HepG2 (cell line): ENCODE results near the gene ULBP1. TPM values are rescaled to one million over a fixed set of nuclear protein-coding genes. Genes with fewer than 3 reads are reported as not detected.

Source experiments
- EHMT2 ChIP-seq: fragments of 200-600 bp; sonication (generic); IDR thresholded peaks from 2 replicates; pipeline ENCODE4 v1.7.0; 2017; ENCODE audit warnings: antibody characterized with exemption, low read depth, low read length, borderline replicate concordance
- MAZ ChIP-seq, 2 experiments: sonication (generic) in 1 of 2; formaldehyde crosslinking in 1 of 2; IDR thresholded peaks; 2 replicates each; pipeline versions ENCODE4 v1.5.0 to v1.6.1; 2012 to 2020; ENCODE audit warnings: low read depth in 2 of 2, mild to moderate bottlenecking in 2 of 2, borderline replicate concordance in 1 of 2, improper control_type of control experiment in 1 of 2, low read length in 1 of 2, missing genetic modification reagents in 1 of 2, moderate library complexity in 1 of 2
- NFATC3 ChIP-seq: sonication (generic); formaldehyde crosslinking; IDR thresholded peaks from 2 replicates; pipeline ENCODE4 v1.5.1; 2020; ENCODE audit warnings: mild to moderate bottlenecking, missing genetic modification reagents
- NONO ChIP-seq, 2 experiments: fragments of 450-650 bp in 1 of 2; sonication (generic) in 1 of 2; formaldehyde crosslinking in 1 of 2; IDR thresholded peaks in 1 of 2; conservative IDR thresholded peaks in 1 of 2; 2 replicates each; pipeline versions ENCODE4 v1.6.1 to v1.8.0; 2017 to 2022; ENCODE audit warnings: mild to moderate bottlenecking in 1 of 2, missing genetic modification reagents in 1 of 2, moderate library complexity in 1 of 2
- PRDM4 ChIP-seq: sonication (generic); formaldehyde crosslinking; IDR thresholded peaks from 2 replicates; pipeline ENCODE4 v1.9.0; 2021; ENCODE audit warnings: missing genetic modification reagents, borderline replicate concordance
- SYNCRIP ChIP-seq: fragments of 200-400 bp; formaldehyde crosslinking; IDR thresholded peaks from 2 replicates; pipeline ENCODE4 v1.6.1; 2018; ENCODE audit warnings: mild to moderate bottlenecking, low read depth, low read length; ENCODE audit not compliant: insufficient read depth
- WIZ ChIP-seq: sonication (generic); formaldehyde crosslinking; IDR thresholded peaks from 2 replicates; pipeline ENCODE4 v1.5.1; 2020; ENCODE audit warnings: mild to moderate bottlenecking, missing genetic modification reagents
- ZBTB20 ChIP-seq: sonication (generic); formaldehyde crosslinking; IDR thresholded peaks from 2 replicates; pipeline ENCODE4 v1.8.1; 2023; ENCODE audit warnings: missing genetic modification reagents, low read depth, mild to moderate bottlenecking, borderline replicate concordance
- ZBTB7A ChIP-seq: sonication (generic); formaldehyde crosslinking; IDR thresholded peaks from 2 replicates; pipeline ENCODE4 v1.8.0; 2022; ENCODE audit warnings: mild to moderate bottlenecking, missing genetic modification reagents
- ZEB1 ChIP-seq: IDR thresholded peaks from 2 replicates; pipeline ENCODE4 v1.6.1; 2012; ENCODE audit warnings: mild to moderate bottlenecking, low read depth, inconsistent platforms; ENCODE audit not compliant: insufficient replicate concordance
- ZFP36L1 ChIP-seq: sonication (generic); formaldehyde crosslinking; IDR thresholded peaks from 2 replicates; pipeline ENCODE4 v1.8.0; 2022; ENCODE audit warnings: mild to moderate bottlenecking, missing genetic modification reagents, moderate library complexity
- ZNF230 ChIP-seq: sonication (generic); formaldehyde crosslinking; IDR thresholded peaks from 2 replicates; pipeline ENCODE4 v1.4.0; 2020; ENCODE audit warnings: mild to moderate bottlenecking, missing genetic modification reagents
- ZNF704 ChIP-seq: sonication (generic); formaldehyde crosslinking; IDR thresholded peaks from 2 replicates; pipeline ENCODE4 v1.8.1; 2023; ENCODE audit warnings: mild to moderate bottlenecking, inconsistent platforms, moderate library complexity, missing genetic modification reagents, borderline replicate concordance
- ZNF839 ChIP-seq: sonication (generic); formaldehyde crosslinking; IDR thresholded peaks from 2 replicates; pipeline ENCODE4 v1.4.0; 2020; ENCODE audit warnings: missing genetic modification reagents, mild to moderate bottlenecking, borderline replicate concordance
- polyA plus RNA-seq, 8 experiments: library from polyadenylated mRNA; depleted of rRNA in 3 of 8; stranded (reverse) in 7 of 8; unstranded in 1 of 8; fragments of >200 nt; fragmentation: Illumina TruSeq in 4 of 8; extraction: Trizol in 4 of 8; gene quantifications; 2 replicates each; pipeline versions ENCODE4 v1.2.1 to v1.2.3, GENCODE V29; 2011 to 2016; ENCODE audit warnings: low read depth in 4 of 8, missing spikeins in 1 of 8, mixed read lengths in 1 of 8; ENCODE audit not compliant: insufficient read depth in 1 of 8
- total RNA-seq, 5 experiments: library from RNA; depleted of rRNA; stranded (reverse); fragments of >200 nt; fragmentation: Illumina TruSeq; extraction: Trizol; gene quantifications; 2 replicates each; pipeline ENCODE4 v1.2.3, GENCODE V29; 2016; ENCODE audit warnings: low read depth in 1 of 5
- TF ChIP-seq, protein P1 (sequence below): sonication (generic); formaldehyde crosslinking; IDR thresholded peaks from 2 replicates; pipeline ENCODE4 v1.8.1; 2022; ENCODE audit warnings: low read depth, mild to moderate bottlenecking, missing genetic modification reagents

The ULBP1 gene
- total and polyA plus RNA-seq, 2 of the 13 experiments (the other 11 are each of a cell fraction or from before 2014, with no cell fraction given), result 0.04 to 0.09 TPM

DNA sequence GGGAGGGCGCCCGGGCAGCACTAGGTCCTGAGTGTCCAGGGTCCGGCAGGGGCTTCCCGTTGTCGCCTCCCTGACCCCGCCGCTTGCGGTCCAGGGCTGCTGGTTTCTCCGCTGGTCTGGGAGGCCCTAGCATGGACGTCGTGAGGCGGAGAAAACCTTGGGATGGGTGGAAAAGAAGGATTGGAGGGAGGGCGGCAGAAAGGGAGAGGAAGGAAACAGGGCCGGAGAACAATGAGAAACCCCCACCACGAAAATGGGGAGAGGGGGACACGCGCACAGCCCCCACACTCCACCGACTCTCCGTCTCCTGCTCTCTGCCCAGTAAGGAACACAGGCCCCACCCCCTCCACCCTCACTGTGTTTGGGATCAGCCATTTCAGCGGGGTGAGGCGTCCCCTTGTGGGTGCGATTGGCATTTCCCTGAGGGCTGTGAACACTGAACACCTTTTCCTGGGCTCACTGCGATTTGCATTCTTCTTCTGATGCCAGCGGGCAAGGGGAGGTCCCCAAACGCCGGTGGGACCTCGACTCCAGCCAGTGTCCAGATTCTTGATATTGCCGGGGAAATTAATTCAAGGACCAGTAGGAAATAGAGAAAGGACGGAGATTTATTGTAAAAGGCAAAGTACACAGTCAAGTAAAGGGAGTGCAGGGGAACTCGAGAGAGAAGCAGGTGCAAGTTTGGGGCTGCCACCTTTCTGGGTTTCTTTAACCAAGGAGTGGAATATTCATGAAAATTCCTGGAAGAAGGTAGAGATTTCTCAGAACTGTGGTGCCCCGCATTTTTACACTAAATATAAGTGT is 37.6 kb upstream of the ULBP1 start (continued):
- TF ChIP-seq PRDM4, result no peak
- TF ChIP-seq EHMT2, result no peak
- peak; percentile 81 for TF ChIP-seq ZBTB7A (CRISPR knock-in tag)
- TF ChIP-seq, protein P1, sequence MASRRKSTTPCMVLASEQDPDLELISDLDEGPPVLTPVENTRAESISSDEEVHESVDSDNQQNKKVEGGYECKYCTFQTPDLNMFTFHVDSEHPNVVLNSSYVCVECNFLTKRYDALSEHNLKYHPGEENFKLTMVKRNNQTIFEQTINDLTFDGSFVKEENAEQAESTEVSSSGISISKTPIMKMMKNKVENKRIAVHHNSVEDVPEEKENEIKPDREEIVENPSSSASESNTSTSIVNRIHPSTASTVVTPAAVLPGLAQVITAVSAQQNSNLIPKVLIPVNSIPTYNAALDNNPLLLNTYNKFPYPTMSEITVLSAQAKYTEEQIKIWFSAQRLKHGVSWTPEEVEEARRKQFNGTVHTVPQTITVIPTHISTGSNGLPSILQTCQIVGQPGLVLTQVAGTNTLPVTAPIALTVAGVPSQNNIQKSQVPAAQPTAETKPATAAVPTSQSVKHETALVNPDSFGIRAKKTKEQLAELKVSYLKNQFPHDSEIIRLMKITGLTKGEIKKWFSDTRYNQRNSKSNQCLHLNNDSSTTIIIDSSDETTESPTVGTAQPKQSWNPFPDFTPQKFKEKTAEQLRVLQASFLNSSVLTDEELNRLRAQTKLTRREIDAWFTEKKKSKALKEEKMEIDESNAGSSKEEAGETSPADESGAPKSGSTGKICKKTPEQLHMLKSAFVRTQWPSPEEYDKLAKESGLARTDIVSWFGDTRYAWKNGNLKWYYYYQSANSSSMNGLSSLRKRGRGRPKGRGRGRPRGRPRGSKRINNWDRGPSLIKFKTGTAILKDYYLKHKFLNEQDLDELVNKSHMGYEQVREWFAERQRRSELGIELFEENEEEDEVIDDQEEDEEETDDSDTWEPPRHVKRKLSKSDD (CRISPR knock-in tag), result peak; percentile 38; the same call in 1 of the 2 replicates
- no peak for TF ChIP-seq ZNF839 (CRISPR knock-in tag)
- peak; percentile 30; the same call in 1 of the 2 replicates for TF ChIP-seq ZNF704 (CRISPR knock-in tag)
- 0 out of 2 replicates have a peak, but pooled peaks have one; percentile 37 for TF ChIP-seq ZFP36L1 (CRISPR knock-in tag)
- TF ChIP-seq ZBTB20 (CRISPR knock-in tag), result peak; percentile 63; the same call in 1 of the 2 replicates
- no peak for TF ChIP-seq NONO (IDR thresholded peaks at IDR 0.05)
- TF ChIP-seq NONO (CRISPR knock-in tag; conservative IDR thresholded peaks at IDR 0.05), result peak; percentile 81; the same call in 1 of the 2 replicates
- no peak; the same call in 1 of the 2 replicates for TF ChIP-seq MAZ (IDR thresholded peaks at IDR 0.05; ENCODE audit: borderline replicate concordance, low read depth, low read length)
- peak; percentile 85 for TF ChIP-seq MAZ (CRISPR knock-in tag; IDR thresholded peaks at IDR 0.05; ENCODE audit: low read depth)
- TF ChIP-seq NFATC3, result no peak
- TF ChIP-seq WIZ (CRISPR knock-in tag), result no peak
- TF ChIP-seq ZEB1, result no peak
- TF ChIP-seq ZNF230 (CRISPR knock-in tag), result 0 out of 2 replicates have a peak, but pooled peaks have one; percentile 39
- no peak for TF ChIP-seq SYNCRIP
